ENCODE data around the gene OR8B4.

- TF ChIP-seq, protein P1, sequence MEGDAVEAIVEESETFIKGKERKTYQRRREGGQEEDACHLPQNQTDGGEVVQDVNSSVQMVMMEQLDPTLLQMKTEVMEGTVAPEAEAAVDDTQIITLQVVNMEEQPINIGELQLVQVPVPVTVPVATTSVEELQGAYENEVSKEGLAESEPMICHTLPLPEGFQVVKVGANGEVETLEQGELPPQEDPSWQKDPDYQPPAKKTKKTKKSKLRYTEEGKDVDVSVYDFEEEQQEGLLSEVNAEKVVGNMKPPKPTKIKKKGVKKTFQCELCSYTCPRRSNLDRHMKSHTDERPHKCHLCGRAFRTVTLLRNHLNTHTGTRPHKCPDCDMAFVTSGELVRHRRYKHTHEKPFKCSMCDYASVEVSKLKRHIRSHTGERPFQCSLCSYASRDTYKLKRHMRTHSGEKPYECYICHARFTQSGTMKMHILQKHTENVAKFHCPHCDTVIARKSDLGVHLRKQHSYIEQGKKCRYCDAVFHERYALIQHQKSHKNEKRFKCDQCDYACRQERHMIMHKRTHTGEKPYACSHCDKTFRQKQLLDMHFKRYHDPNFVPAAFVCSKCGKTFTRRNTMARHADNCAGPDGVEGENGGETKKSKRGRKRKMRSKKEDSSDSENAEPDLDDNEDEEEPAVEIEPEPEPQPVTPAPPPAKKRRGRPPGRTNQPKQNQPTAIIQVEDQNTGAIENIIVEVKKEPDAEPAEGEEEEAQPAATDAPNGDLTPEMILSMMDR (IDR thresholded peaks at IDR 0.05): no peak
- no peak for TF ChIP-seq POLR2AphosphoS5 (IDR thresholded peaks at IDR 0.05)
Observed at GRCh38 chr11:124380585-124380984, 44.1 kb downstream of the OR8B4 start.
